HUES48 (cell line): ENCODE results near the gene PTPRN2.

ENCODE experiments used
- H3K27ac ChIP-seq: one replicate; pipeline ENCODE4 v1.7.0; 2013; ENCODE audit warnings: low read depth, low read length, inconsistent platforms
- H3K27me3 ChIP-seq: 2 replicates; pipeline ENCODE4 v1.6.1; 2013; ENCODE audit warnings: mild to moderate bottlenecking, low read length; ENCODE audit not compliant: control insufficient read depth, insufficient read depth
- H3K36me3 ChIP-seq: 2 replicates; pipeline ENCODE4 v1.6.1; 2013; ENCODE audit warnings: low read length; ENCODE audit not compliant: control insufficient read depth, insufficient read depth
- H3K4me1 ChIP-seq: 2 replicates; pipeline ENCODE4 v1.6.1; 2013; ENCODE audit warnings: mild to moderate bottlenecking, low read length; ENCODE audit not compliant: control insufficient read depth, insufficient read depth
- H3K4me3 ChIP-seq: 2 replicates; pipeline ENCODE4 v1.5.1; 2013; ENCODE audit warnings: mild to moderate bottlenecking, low read depth, low read length
- H3K9ac ChIP-seq: 2 replicates; pipeline ENCODE4 v1.6.1; 2013; ENCODE audit warnings: mild to moderate bottlenecking, low read depth, low read length, moderate library complexity
- H3K9me3 ChIP-seq: 2 replicates; pipeline ENCODE4 v1.6.1; 2013; ENCODE audit warnings: low read length; ENCODE audit not compliant: control insufficient read depth, insufficient read depth

PTPRN2 gene

GRCh38 chr7:157516311-157516710 is 1071.3 kb downstream of the PTPRN2 start:
- H3K4me3 ChIP-seq, result no peak overlapping the region
- H3K27ac ChIP-seq, result no peak overlapping the region
- H3K27me3 ChIP-seq, result no peaks in the 10 kb centered on the region
- no peaks in the 10 kb centered on the region for H3K4me1 ChIP-seq
- H3K9ac ChIP-seq, result no peak overlapping the region
- no peaks in the 10 kb centered on the region for H3K9me3 ChIP-seq
- no peaks in the 10 kb centered on the region for H3K36me3 ChIP-seq

- H3K9ac ChIP-seq, result no peak overlapping the region
- H3K9me3 ChIP-seq, result no peaks in the 10 kb centered on the region
- no peak overlapping the region for H3K27ac ChIP-seq
- H3K4me1 ChIP-seq, result no peaks in the 10 kb centered on the region
- no peak overlapping the region for H3K4me3 ChIP-seq
- H3K36me3 ChIP-seq, result no peaks in the 10 kb centered on the region
- no peaks in the 10 kb centered on the region for H3K27me3 ChIP-seq
These were observed 1072.1 kb downstream of the PTPRN2 start for GRCh38 chr7:157515342-157516041.

DNA sequence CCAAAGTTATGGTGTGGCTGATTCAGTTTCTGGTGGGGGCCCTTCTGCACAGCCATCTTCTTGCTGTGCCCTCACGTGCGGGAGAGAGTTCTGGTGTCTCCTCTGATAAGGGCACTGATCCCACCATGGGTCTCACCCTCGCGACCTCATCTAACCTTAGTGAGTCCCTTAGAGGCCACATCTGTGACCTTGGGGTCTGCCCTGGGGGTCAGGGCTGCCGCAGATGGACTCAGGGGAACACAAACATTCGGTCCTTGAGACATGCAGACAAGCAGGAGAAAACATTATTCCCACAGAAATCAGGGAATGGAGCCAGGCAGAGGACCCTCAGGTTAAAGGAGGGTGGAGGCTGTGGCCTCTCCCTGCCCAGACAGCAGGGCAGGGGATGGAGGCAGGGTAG is 1072.9 kb downstream of the PTPRN2 start:
- Histone ChIP-seq H3K27me3 (no peaks in the 10 kb centered on the region), H3K9me3 (no peaks in the 10 kb centered on the region), H3K9ac (no peak overlapping the region)

DNA sequence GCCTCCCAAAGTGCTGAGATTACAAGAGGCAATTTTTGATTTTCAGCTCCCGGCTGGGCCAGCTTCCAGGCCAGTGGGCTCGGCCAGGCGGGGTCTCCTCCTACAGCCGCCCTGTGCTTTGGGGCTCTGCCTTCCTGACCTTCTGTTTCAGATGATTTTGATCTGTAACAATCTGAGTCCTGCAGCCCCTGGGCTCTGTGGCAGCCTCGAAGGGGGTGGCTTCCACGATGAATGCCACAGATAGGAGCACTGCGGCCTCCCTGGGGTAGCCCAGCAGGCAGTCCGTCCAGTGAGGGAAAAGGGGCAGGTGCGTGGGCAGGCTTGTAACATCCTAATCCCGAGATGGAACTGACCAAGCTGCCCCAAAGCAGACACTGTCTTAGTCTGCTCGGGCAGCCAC is 1073.3 kb downstream of the PTPRN2 start:
- Histone ChIP-seq H3K27me3 (no peaks in the 10 kb centered on the region), H3K9me3 (no peaks in the 10 kb centered on the region), H3K9ac (no peak overlapping the region)

More for the DNA sequence above, 1072.9 kb downstream of the PTPRN2 start:
- Histone ChIP-seq H3K4me1 (no peaks in the 10 kb centered on the region), H3K4me3 (no peak overlapping the region), H3K27ac (no peak overlapping the region), H3K36me3 (no peaks in the 10 kb centered on the region)

GRCh38 chr7:157513682-157514081 is 1073.9 kb downstream of the PTPRN2 start:
- Histone ChIP-seq H3K9me3 (no peaks in the 10 kb centered on the region), H3K4me3 (no peak overlapping the region), H3K4me1 (no peaks in the 10 kb centered on the region), H3K36me3 (no peaks in the 10 kb centered on the region), H3K9ac (no peak overlapping the region), H3K27ac (no peak overlapping the region), H3K27me3 (no peaks in the 10 kb centered on the region)

More for the DNA sequence above, 1073.3 kb downstream of the PTPRN2 start:
- Histone ChIP-seq H3K27ac (no peak overlapping the region), H3K4me1 (no peaks in the 10 kb centered on the region), H3K36me3 (no peaks in the 10 kb centered on the region), H3K4me3 (no peak overlapping the region)

- Histone ChIP-seq H3K9me3 (no peaks in the 10 kb centered on the region), H3K4me1 (no peaks in the 10 kb centered on the region), H3K36me3 (no peaks in the 10 kb centered on the region), H3K9ac (no peak overlapping the region), H3K27ac (no peak overlapping the region), H3K4me3 (no peak overlapping the region), H3K27me3 (no peaks in the 10 kb centered on the region)
These were observed 1074.4 kb downstream of the PTPRN2 start for GRCh38 chr7:157513162-157513621.

- no peak overlapping the region for H3K9ac ChIP-seq
- H3K9me3 ChIP-seq, result peaks cover 10% of the 10 kb centered on the region; the same call in 1 of the 2 replicates
- no peak overlapping the region for H3K4me3 ChIP-seq
- no peaks in the 10 kb centered on the region for H3K27me3 ChIP-seq
- no peak overlapping the region for H3K27ac ChIP-seq
- H3K4me1 ChIP-seq, result no peaks in the 10 kb centered on the region
- H3K36me3 ChIP-seq, result no peaks in the 10 kb centered on the region
These were observed 1078.4 kb downstream of the PTPRN2 start for GRCh38 chr7:157509226-157509625.

DNA sequence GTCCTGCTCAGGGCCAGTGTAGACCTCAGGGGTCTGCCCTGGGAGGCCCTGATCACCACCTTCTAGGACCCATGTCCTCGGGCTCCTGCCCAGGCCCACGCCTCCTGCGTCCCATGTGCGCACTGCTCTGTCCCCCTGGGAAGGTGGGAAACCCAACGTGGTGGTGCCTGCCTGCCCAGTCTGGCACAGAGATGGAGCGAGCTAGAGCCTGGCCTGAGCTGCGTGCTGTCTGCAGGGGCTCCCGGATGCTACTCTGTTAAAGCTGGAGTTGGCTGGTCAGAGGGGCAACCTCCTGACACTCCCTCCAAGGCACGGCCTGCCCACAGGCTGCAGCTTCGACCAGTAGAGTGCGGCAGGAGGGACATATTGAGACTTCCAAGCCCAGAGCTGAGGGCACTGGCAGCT is 1079.1 kb downstream of the PTPRN2 start:
- no peak overlapping the region for H3K27ac ChIP-seq
- H3K4me3 ChIP-seq, result no peak overlapping the region
- no peaks in the 10 kb centered on the region for H3K4me1 ChIP-seq
- no peak overlapping the region for H3K9ac ChIP-seq
- H3K9me3 ChIP-seq, result peaks cover 10% of the 10 kb centered on the region; the same call in 1 of the 2 replicates
- H3K36me3 ChIP-seq, result no peaks in the 10 kb centered on the region
- no peaks in the 10 kb centered on the region for H3K27me3 ChIP-seq

DNA sequence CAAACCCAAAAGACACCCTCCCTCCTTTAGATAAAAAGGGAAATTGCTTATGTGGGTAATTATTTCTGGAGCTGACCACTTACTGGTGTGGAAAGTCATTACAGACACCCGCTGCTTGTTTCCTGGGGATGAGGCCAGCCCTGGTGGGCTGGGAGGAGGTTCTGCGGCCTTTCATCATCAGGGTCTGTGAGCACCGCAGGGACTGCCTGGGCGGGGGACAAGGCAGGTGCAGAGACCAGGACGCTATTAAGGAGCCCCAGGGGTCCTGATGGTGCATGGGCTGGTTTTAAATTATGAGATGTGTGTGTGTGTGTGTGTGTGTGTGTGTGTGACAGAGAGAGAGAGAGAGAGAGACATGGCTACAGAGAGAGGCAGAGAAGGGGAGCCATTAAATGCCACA is 1079.6 kb downstream of the PTPRN2 start:
- no peaks in the 10 kb centered on the region for H3K4me1 ChIP-seq
- peaks cover 2% of the 10 kb centered on the region; the same call in 1 of the 2 replicates for H3K27me3 ChIP-seq
- H3K27ac ChIP-seq, result no peak overlapping the region
- no peak overlapping the region for H3K9ac ChIP-seq
- no peaks in the 10 kb centered on the region for H3K36me3 ChIP-seq
- no peak overlapping the region for H3K4me3 ChIP-seq
- H3K9me3 ChIP-seq, result peaks cover 10% of the 10 kb centered on the region; the same call in 1 of the 2 replicates

- Histone ChIP-seq H3K36me3 (no peaks in the 10 kb centered on the region), H3K4me3 (no peak overlapping the region), H3K27me3 (peaks cover 13% of the 10 kb centered on the region), H3K9ac (no peak overlapping the region), H3K9me3 (peaks cover 10% of the 10 kb centered on the region; the same call in 1 of the 2 replicates), H3K4me1 (no peaks in the 10 kb centered on the region), H3K27ac (no peak overlapping the region)
These were observed 1081.4 kb downstream of the PTPRN2 start for GRCh38 chr7:157506268-157506667.

DNA sequence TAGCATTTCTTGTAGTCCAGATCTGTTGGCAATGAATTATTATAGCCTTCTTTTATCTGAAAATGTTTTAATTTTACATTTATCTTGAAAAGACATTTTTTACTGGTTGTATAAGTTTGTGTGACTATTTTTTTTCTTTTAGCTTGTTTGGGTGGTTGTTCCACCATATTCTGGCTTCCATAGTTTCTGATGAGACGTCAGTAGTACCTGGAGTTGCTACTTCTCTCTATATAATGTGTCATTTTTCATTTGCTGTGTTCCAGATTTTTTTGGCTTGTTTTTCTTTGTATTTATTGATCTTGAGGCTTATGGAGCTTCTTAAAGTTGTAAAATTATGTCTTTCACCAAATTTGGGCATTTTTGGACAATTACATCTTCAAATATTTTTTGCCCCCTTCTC is 1082.0 kb downstream of the PTPRN2 start:
- Histone ChIP-seq H3K27me3 (peaks cover 13% of the 10 kb centered on the region), H3K27ac (no peak overlapping the region), H3K36me3 (no peaks in the 10 kb centered on the region), H3K9me3 (peaks cover 10% of the 10 kb centered on the region; the same call in 1 of the 2 replicates), H3K4me3 (no peak overlapping the region), H3K4me1 (no peaks in the 10 kb centered on the region), H3K9ac (no peak overlapping the region)
